Stimulated activated CD8-positive, alpha-beta memory T cell treated with anti-CD3 and anti-CD28 coated beads, Interleukin-4, amount 100 ng/mL, for 24 hours (primary cell): Measurements from ENCODE around the gene TGOLN2.
"Not testable (repeated sequence)": the region's sequence is repeated elsewhere in the genome, so short reads cannot be mapped to it uniquely, and the experiment has no call there.

Source experiments
- DNase-seq: peaks from one replicate; pipeline ENCODE4 v3.0.0-alpha.2; 2020; ENCODE audit warnings: low read depth

Gene TGOLN2

GRCh38 chr2:85340034-85340892 is 12.5 kb upstream of the TGOLN2 start:
- DNase-seq = no peak

GRCh38 chr2:85334928-85335327 is 7.1 kb upstream of the TGOLN2 start:
- DNase-seq = no peak

GRCh38 chr2:85333877-85334276 is 6.1 kb upstream of the TGOLN2 start:
- DNase-seq = not testable (repeated sequence)

GRCh38 chr2:85330839-85331636 is 3.2 kb upstream of the TGOLN2 start:
- no peak for DNase-seq

GRCh38 chr2:85329701-85330100 is 1.9 kb upstream of the TGOLN2 start:
- not testable (repeated sequence) for DNase-seq

- no peak for DNase-seq
These were observed 1.4 kb upstream of the TGOLN2 start for GRCh38 chr2:85329181-85329651.

- DNase-seq = peak; percentile 26
These were observed 498 bp downstream of the TGOLN2 start for GRCh38 chr2:85327160-85327821.

GRCh38 chr2:85326406-85327159 is 1.2 kb downstream of the TGOLN2 start:
- DNase-seq = peak; percentile 19

- no peak for DNase-seq
These were observed 2.4 kb downstream of the TGOLN2 start for GRCh38 chr2:85325466-85325811.

GRCh38 chr2:85324639-85325465 is 2.9 kb downstream of the TGOLN2 start:
- DNase-seq = no peak

- not testable (repeated sequence) for DNase-seq
These were observed 3.8 kb downstream of the TGOLN2 start for GRCh38 chr2:85323988-85324367.

GRCh38 chr2:85323351-85323987 is 4.3 kb downstream of the TGOLN2 start:
- no peak for DNase-seq

GRCh38 chr2:85319796-85320195 is 8.0 kb downstream of the TGOLN2 start:
- no peak for DNase-seq

GRCh38 chr2:85318222-85319074 is 9.3 kb downstream of the TGOLN2 start:
- DNase-seq = no peak

GRCh38 chr2:85315921-85316320 is 11.9 kb downstream of the TGOLN2 start:
- not testable (repeated sequence) for DNase-seq

- no peak for DNase-seq
These were observed 12.9 kb downstream of the TGOLN2 start for GRCh38 chr2:85314884-85315242.

GRCh38 chr2:85312404-85312803 is 15.4 kb downstream of the TGOLN2 start:
- DNase-seq = no peak

- DNase-seq = no peak
These were observed 17.5 kb downstream of the TGOLN2 start for GRCh38 chr2:85310330-85310729.

GRCh38 chr2:85309699-85310321 is 18.0 kb downstream of the TGOLN2 start:
- no peak for DNase-seq
